SK-N-SH treated with all-trans-retinoic acid at 6 μM for 48 hours (cell line): Measurements from ENCODE around the gene TLCD5.

Source experiments
- ATAC-seq: fragments of 200-7000 bp; cut with Tn5 transposase; 3 replicates; pipeline ENCODE4 v1.9.1; 2020; ENCODE audit warnings: mild to moderate bottlenecking, moderate library complexity
- ARNTL ChIP-seq: fragments of 450-650 bp; formaldehyde crosslinking; IDR thresholded peaks from 2 replicates; pipeline ENCODE4 v1.5.0; 2020; ENCODE audit warnings: low read depth, mild to moderate bottlenecking, moderate library complexity, borderline replicate concordance
- BACH2 ChIP-seq: fragments of 250-450 bp; sonication (Bioruptor Pico); IDR thresholded peaks from 2 replicates; pipeline ENCODE4 v1.9.0; 2021; ENCODE audit warnings: mild to moderate bottlenecking, borderline replicate concordance
- CREB5 ChIP-seq: fragments of 250-450 bp; sonication (Bioruptor Pico); IDR thresholded peaks from 2 replicates; pipeline ENCODE4 v1.5.1; 2020; ENCODE audit warnings: low read depth, mild to moderate bottlenecking, moderate library complexity
- CSDC2 ChIP-seq: fragments of 250-450 bp; sonication (Bioruptor Pico); IDR thresholded peaks from 2 replicates; pipeline ENCODE4 v1.5.0; 2020; ENCODE audit warnings: mild to moderate bottlenecking, moderate library complexity
- CSRNP3 ChIP-seq: fragments of 250-450 bp; sonication (Bioruptor Pico); IDR thresholded peaks from 2 replicates; pipeline ENCODE4 v1.5.1; 2021; ENCODE audit warnings: mild to moderate bottlenecking, moderate library complexity
- ESRRG ChIP-seq: fragments of 250-450 bp; sonication (Bioruptor Pico); IDR thresholded peaks from 2 replicates; pipeline ENCODE4 v1.6.1; 2021; ENCODE audit warnings: mild to moderate bottlenecking
- GLIS3 ChIP-seq: fragments of 250-450 bp; sonication (Bioruptor Pico); IDR thresholded peaks from 2 replicates; pipeline ENCODE4 v1.5.0; 2020; ENCODE audit warnings: mild to moderate bottlenecking, moderate library complexity
- ISL1 ChIP-seq: fragments of 250-450 bp; sonication (Bioruptor Pico); IDR thresholded peaks from 2 replicates; pipeline ENCODE4 v2.1.2; 2022; ENCODE audit warnings: mild to moderate bottlenecking, moderate library complexity
- OSR1 ChIP-seq: fragments of 250-450 bp; sonication (Bioruptor Pico); IDR thresholded peaks from 2 replicates; pipeline ENCODE4 v1.8.0; 2022; ENCODE audit warnings: moderate library complexity, mild to moderate bottlenecking, inconsistent platforms
- PATZ1 ChIP-seq: fragments of 250-450 bp; sonication (Bioruptor Pico); IDR thresholded peaks from 2 replicates; pipeline ENCODE4 v1.8.0; 2020; ENCODE audit warnings: mild to moderate bottlenecking, moderate library complexity, borderline replicate concordance
- POU6F1 ChIP-seq: fragments of 250-450 bp; sonication (Bioruptor Pico); IDR thresholded peaks from 2 replicates; pipeline ENCODE4 v1.8.0; 2021; ENCODE audit warnings: low read depth, mild to moderate bottlenecking, moderate library complexity, borderline replicate concordance
- PPARA ChIP-seq: fragments of 250-450 bp; sonication (Bioruptor Pico); IDR thresholded peaks from 2 replicates; pipeline ENCODE4 v1.5.0; 2020; ENCODE audit warnings: mild to moderate bottlenecking, borderline replicate concordance
- SNAI2 ChIP-seq: fragments of 250-450 bp; sonication (Bioruptor Pico); IDR thresholded peaks from 2 replicates; pipeline ENCODE4 v1.5.0; 2020; ENCODE audit warnings: mild to moderate bottlenecking, moderate library complexity
- TOX ChIP-seq: fragments of 250-450 bp; sonication (Bioruptor Pico); IDR thresholded peaks from 2 replicates; pipeline ENCODE4 v1.8.0; 2021; ENCODE audit warnings: mild to moderate bottlenecking, moderate library complexity, borderline replicate concordance
- TSHZ2 ChIP-seq: fragments of 250-450 bp; sonication (Bioruptor Pico); IDR thresholded peaks from 2 replicates; pipeline ENCODE4 v1.5.0; 2020; ENCODE audit warnings: mild to moderate bottlenecking, moderate library complexity
- ZC3H10 ChIP-seq: fragments of 250-450 bp; sonication (Bioruptor Pico); IDR thresholded peaks from 2 replicates; pipeline ENCODE4 v1.5.1; 2021; ENCODE audit warnings: mild to moderate bottlenecking, moderate library complexity
- ZFP3 ChIP-seq: fragments of 250-450 bp; sonication (Bioruptor Pico); IDR thresholded peaks from 2 replicates; pipeline ENCODE4 v1.5.0; 2020; ENCODE audit warnings: mild to moderate bottlenecking, moderate library complexity
- ZFP30 ChIP-seq: fragments of 450-650 bp; formaldehyde crosslinking; IDR thresholded peaks from 2 replicates; pipeline ENCODE4 v1.5.0; 2022; ENCODE audit warnings: mild to moderate bottlenecking, moderate library complexity
- ZNF565 ChIP-seq: fragments of 450-650 bp; formaldehyde crosslinking; conservative IDR thresholded peaks from 2 replicates; pipeline ENCODE4 v1.5.0; 2020; ENCODE audit warnings: low read depth, mild to moderate bottlenecking, moderate library complexity
- ZNF70 ChIP-seq: fragments of 450-650 bp; formaldehyde crosslinking; IDR thresholded peaks from 2 replicates; pipeline ENCODE4 v1.5.0; 2020; ENCODE audit warnings: mild to moderate bottlenecking, moderate library complexity
- ZNF8 ChIP-seq: fragments of 450-650 bp; formaldehyde crosslinking; IDR thresholded peaks from 2 replicates; pipeline ENCODE4 v1.5.0; 2020; ENCODE audit warnings: mild to moderate bottlenecking, moderate library complexity

Gene TLCD5

GRCh38 chr11:120346233-120346632, 21.1 kb downstream of the TLCD5 start:
- TF ChIP-seq TOX (CRISPR knock-in tag) (no peak), ZNF70 (no peak), CSDC2 (no peak), ZNF8 (CRISPR knock-in tag) (no peak), OSR1 (no peak), TSHZ2 (CRISPR knock-in tag) (no peak)
- no peak; the same call in 2 of the 3 replicates for ATAC-seq

- ATAC-seq = no peak
- TF ChIP-seq BACH2 (CRISPR knock-in tag) (no peak), ZFP3 (no peak), CSDC2 (no peak), POU6F1 (CRISPR knock-in tag) (no peak)
- TF ChIP-seq, all 23 proteins: peak for 0
These were observed 25.5 kb downstream of the TLCD5 start for GRCh38 chr11:120350637-120351036.

GRCh38 chr11:120352405-120352804, 27.3 kb downstream of the TLCD5 start:
- TF ChIP-seq ZNF565 (CRISPR knock-in tag) (no peak), GLIS3 (CRISPR knock-in tag) (no peak), SNAI2 (no peak), ZNF8 (CRISPR knock-in tag) (no peak), ZFP30 (CRISPR knock-in tag) (no peak), ZFP3 (no peak), PATZ1 (CRISPR knock-in tag) (no peak), CSRNP3 (CRISPR knock-in tag) (no peak), ESRRG (CRISPR knock-in tag) (no peak), CREB5 (CRISPR knock-in tag) (no peak), BACH2 (CRISPR knock-in tag) (no peak), ZC3H10 (CRISPR knock-in tag) (no peak), PPARA (CRISPR knock-in tag) (no peak), TOX (CRISPR knock-in tag) (no peak), ISL1 (no peak), ZNF70 (no peak)

GRCh38 chr11:120354068-120354467, 29.0 kb downstream of the TLCD5 start:
- ATAC-seq = peak; percentile 32; the same call in 2 of the 3 replicates
- TF ChIP-seq ZFP3 (no peak), TSHZ2 (CRISPR knock-in tag) (no peak), ESRRG (CRISPR knock-in tag) (no peak), ARNTL (no peak), GLIS3 (CRISPR knock-in tag) (no peak), ZNF8 (CRISPR knock-in tag) (no peak), PPARA (CRISPR knock-in tag) (no peak), ZC3H10 (CRISPR knock-in tag) (no peak)

More at GRCh38 chr11:120352405-120352804, 27.3 kb downstream of the TLCD5 start:
- ATAC-seq = no peak
